HG03342 (cell line): ENCODE measurements around the gene MACROD1.

Experiments used
- ATAC-seq: cut with Tn5 transposase; IDR thresholded peaks from one replicate; pipeline ENCODE4 v1.9.1; 2021; ENCODE audit warnings: mild to moderate bottlenecking, moderate library complexity; ENCODE audit not compliant: unreplicated experiment

The MACROD1 gene

GRCh38 chr11:64114231-64114630 is 51.7 kb downstream of the MACROD1 start:
- no peak for ATAC-seq

- ATAC-seq: no peak
Measured at GRCh38 chr11:64113462-64113780, 52.5 kb downstream of the MACROD1 start.

- ATAC-seq: no peak
Measured at GRCh38 chr11:64112771-64113461, 53.0 kb downstream of the MACROD1 start.

- ATAC-seq: no peak
Measured at GRCh38 chr11:64110465-64111375, 55.2 kb downstream of the MACROD1 start.

GRCh38 chr11:64109332-64109731 is 56.6 kb downstream of the MACROD1 start:
- ATAC-seq: no peak

- no peak for ATAC-seq
Measured at GRCh38 chr11:64107303-64107702, 58.6 kb downstream of the MACROD1 start.

GRCh38 chr11:64104632-64105031 is 61.3 kb downstream of the MACROD1 start:
- ATAC-seq: no peak

- no peak for ATAC-seq
Measured at GRCh38 chr11:64103277-64103985, 62.5 kb downstream of the MACROD1 start.

- ATAC-seq: no peak
Measured at GRCh38 chr11:64102005-64102738, 63.7 kb downstream of the MACROD1 start.

GRCh38 chr11:64101461-64101860 is 64.5 kb downstream of the MACROD1 start:
- ATAC-seq: no peak

GRCh38 chr11:64100782-64101353 is 65.0 kb downstream of the MACROD1 start:
- no peak for ATAC-seq

GRCh38 chr11:64100360-64100759 is 65.6 kb downstream of the MACROD1 start:
- no peak for ATAC-seq

GRCh38 chr11:64099436-64099835 is 66.5 kb downstream of the MACROD1 start:
- no peak for ATAC-seq

GRCh38 chr11:64098318-64098831 is 67.5 kb downstream of the MACROD1 start:
- no peak for ATAC-seq

- no peak for ATAC-seq
Measured at GRCh38 chr11:64097468-64098317, 68.2 kb downstream of the MACROD1 start.

GRCh38 chr11:64096835-64097234 is 69.1 kb downstream of the MACROD1 start:
- no peak for ATAC-seq

- ATAC-seq: no peak
Measured at GRCh38 chr11:64095949-64096348, 70.0 kb downstream of the MACROD1 start.

- ATAC-seq: no peak
Measured at GRCh38 chr11:64095273-64095817, 70.6 kb downstream of the MACROD1 start.
